Duodenal mucosa (tissue), 2 donors: ENCODE data around the gene ST3GAL5.

Experiments used
- H3K27ac ChIP-seq: one replicate; pipeline ENCODE4 v1.7.0; 2013; ENCODE audit warnings: low read depth, low read length
- H3K27me3 ChIP-seq, 2 donors: one replicate each; pipeline ENCODE4 v1.7.0; 2013; ENCODE audit warnings: low read length in 2 of 2, control low read depth in 1 of 2; ENCODE audit not compliant: insufficient read depth in 2 of 2, control insufficient read depth in 1 of 2
- H3K36me3 ChIP-seq, 2 donors: one replicate each; pipeline ENCODE4 v1.7.0; 2013; ENCODE audit warnings: low read length in 2 of 2, control low read depth in 1 of 2; ENCODE audit not compliant: insufficient read depth in 2 of 2, control insufficient read depth in 1 of 2
- H3K4me1 ChIP-seq, 2 donors: one replicate each; pipeline ENCODE4 v1.7.0; 2013; ENCODE audit warnings: low read length in 2 of 2, control low read depth in 1 of 2; ENCODE audit not compliant: insufficient read depth in 2 of 2, control insufficient read depth in 1 of 2
- H3K4me3 ChIP-seq, 2 donors: one replicate each; pipeline ENCODE4 v1.7.0; 2013; ENCODE audit warnings: low read length in 2 of 2, low read depth in 1 of 2
- H3K9ac ChIP-seq, 2 donors: one replicate each; pipeline ENCODE4 v1.7.0; 2013; ENCODE audit warnings: low read length in 2 of 2, low read depth in 1 of 2
- H3K9me3 ChIP-seq, 2 donors: one replicate each; pipeline ENCODE4 v1.7.0; 2013; ENCODE audit warnings: low read length in 2 of 2, control low read depth in 1 of 2; ENCODE audit not compliant: control insufficient read depth in 1 of 2

ST3GAL5 gene

GRCh38 chr2:85822766-85823165 is 66.0 kb downstream of the ST3GAL5 start:
- Histone ChIP-seq H3K27me3 (peaks cover 0 to 4% of the 10 kb centered on the region in 2 donors), H3K4me3 (no peak overlapping the region), H3K27ac (no peak overlapping the region), H3K9ac (no peak overlapping the region), H3K36me3 (no peaks in the 10 kb centered on the region), H3K9me3 (no peaks in the 10 kb centered on the region), H3K4me1 (peaks cover 3% of the 10 kb centered on the region in 2 donors)

DNA sequence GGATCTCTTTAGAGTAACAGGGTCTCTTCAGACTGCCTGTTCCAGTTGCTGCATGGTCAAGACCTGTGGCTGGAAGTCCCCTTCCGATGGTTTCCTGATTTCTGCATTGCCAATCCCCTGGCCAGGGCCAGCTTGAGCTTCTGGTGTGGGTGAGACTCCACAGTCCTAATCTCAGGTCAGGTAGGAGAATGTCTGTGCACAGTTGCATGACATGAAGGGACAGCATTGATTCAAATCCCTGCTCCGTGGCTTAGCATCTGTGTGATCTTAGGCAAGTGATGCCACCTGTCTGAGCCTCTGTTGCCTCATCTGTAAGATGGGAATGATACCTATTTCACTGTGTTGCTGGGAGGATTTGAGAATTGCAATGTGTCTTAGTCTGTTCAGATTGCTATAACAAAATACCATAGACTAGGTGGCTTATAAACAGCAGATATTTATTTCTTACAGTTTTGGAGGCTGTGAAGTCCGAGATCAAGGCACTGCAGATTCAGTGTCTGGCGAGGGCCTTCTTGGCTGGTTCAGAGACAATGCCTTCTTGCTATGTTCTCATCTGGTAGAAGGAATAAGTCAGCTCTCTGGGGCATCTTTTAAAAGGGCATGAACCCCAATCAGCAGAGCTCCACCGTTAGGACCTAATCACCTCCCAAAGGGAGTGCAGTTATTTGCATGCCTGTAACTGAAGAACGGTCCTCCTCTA is 68.8 kb downstream of the ST3GAL5 start:
- H3K9ac ChIP-seq, result no peak overlapping the region
- H3K27ac ChIP-seq, result no peak overlapping the region
- H3K4me1 ChIP-seq, result no peaks in the 10 kb centered on the region

DNA sequence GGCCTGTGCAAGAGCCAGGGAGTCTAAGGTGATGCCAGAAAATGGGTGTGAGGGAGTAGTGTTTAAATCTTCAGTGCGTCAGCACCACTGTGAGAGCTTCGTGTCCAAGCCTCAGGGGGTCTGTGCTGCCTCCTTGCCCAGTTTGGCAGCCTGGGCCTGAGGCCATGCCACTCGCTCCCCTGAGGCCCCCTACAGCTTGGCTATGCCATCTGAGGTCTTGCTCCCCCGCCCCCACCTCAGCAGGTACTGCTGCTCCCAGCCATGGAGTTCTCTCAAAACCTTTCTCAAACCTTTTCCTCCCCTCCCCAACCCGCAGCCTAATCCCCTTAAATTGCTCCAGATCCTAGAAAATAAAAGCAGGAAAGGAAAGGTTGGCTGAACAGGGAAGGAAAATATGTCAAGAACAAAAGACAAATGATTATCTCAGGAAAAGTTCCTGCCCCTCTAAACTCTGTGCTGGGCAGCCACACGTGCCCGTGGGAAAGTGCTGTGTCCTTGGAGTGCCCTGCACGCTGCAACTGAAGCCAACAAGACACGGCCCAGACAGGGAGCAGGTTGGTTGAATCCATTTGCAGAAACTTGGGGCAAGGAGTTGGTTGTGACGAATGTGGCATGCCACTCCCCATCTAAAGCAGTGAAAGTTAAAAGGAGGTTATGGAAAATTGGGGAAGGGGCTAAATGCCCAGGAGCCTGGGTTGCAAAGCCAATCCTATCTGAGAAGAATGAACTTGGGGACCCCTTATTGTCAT is 73.8 kb downstream of the ST3GAL5 start:
- H3K9ac ChIP-seq, result no peak overlapping the region

More for the DNA sequence above, 68.8 kb downstream of the ST3GAL5 start:
- no peaks in the 10 kb centered on the region for H3K36me3 ChIP-seq
- H3K9me3 ChIP-seq, result no peaks in the 10 kb centered on the region
- H3K27me3 ChIP-seq, result peaks cover 0 to 4% of the 10 kb centered on the region in 2 donors
- no peak overlapping the region for H3K4me3 ChIP-seq

GRCh38 chr2:85813982-85814801 is 74.6 kb downstream of the ST3GAL5 start:
- H3K9ac ChIP-seq, result no peak overlapping the region
- H3K4me1 ChIP-seq, result peaks cover 4 to 5% of the 10 kb centered on the region in 2 donors
- no peaks in the 10 kb centered on the region for H3K36me3 ChIP-seq
- peaks cover 0 to 4% of the 10 kb centered on the region in 2 donors for H3K27me3 ChIP-seq
- no peaks in the 10 kb centered on the region for H3K9me3 ChIP-seq
- H3K27ac ChIP-seq, result no peak overlapping the region
- H3K4me3 ChIP-seq, result no peak overlapping the region

More for the DNA sequence above, 73.8 kb downstream of the ST3GAL5 start:
- Histone ChIP-seq H3K27me3 (peaks cover 4% of the 10 kb centered on the region in 2 donors), H3K4me1 (peaks cover 4 to 5% of the 10 kb centered on the region in 2 donors), H3K4me3 (no peak overlapping the region), H3K9me3 (no peaks in the 10 kb centered on the region), H3K27ac (no peak overlapping the region), H3K36me3 (no peaks in the 10 kb centered on the region)

DNA sequence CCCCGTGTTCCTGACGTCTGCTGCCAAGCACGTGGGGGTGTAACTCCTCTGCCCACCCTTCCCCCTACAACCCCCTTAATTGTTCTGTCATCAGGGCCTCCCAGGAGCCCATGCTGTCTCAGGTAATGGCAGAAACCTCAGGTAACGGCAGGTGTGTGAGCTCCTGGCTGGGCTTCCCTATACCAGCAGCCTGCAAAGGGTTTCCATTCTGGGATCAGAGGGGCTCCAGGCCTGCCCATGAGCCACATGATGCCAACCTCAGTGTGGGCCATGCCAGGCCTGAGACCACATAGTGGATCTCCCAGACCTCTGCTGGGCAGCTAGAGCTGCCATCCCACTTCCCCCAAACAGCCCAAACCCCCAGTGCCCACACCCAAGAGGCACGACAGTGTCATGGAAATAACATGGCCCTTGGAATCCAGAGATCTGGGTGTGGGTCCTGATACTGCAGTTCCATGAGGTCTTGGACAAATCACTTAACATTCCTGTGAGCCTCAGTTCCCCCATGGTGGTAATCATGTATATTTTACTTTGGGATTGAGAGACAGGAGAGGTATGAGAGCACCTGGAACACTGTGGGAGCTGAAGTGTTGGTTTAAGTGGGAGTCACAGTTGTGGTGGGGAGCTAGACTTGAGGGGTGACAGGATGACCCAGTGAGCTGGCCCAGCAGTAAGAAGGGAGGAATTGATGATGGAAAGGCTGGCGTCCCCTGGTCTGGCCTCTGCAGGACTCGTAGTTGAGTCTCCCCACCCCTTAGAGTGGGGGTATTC is 75.4 kb downstream of the ST3GAL5 start:
- H3K27ac ChIP-seq, result no peak overlapping the region
- peaks cover 4 to 5% of the 10 kb centered on the region in 2 donors for H3K4me1 ChIP-seq
- H3K9ac ChIP-seq, result no peak overlapping the region
- H3K9me3 ChIP-seq, result no peaks in the 10 kb centered on the region
- no peak overlapping the region for H3K4me3 ChIP-seq
- H3K27me3 ChIP-seq, result peaks cover 0 to 4% of the 10 kb centered on the region in 2 donors
- H3K36me3 ChIP-seq, result no peaks in the 10 kb centered on the region

GRCh38 chr2:85812094-85812735 is 76.6 kb downstream of the ST3GAL5 start:
- H3K9me3 ChIP-seq, result no peaks in the 10 kb centered on the region
- H3K4me3 ChIP-seq, result no peak overlapping the region
- no peak overlapping the region for H3K9ac ChIP-seq
- H3K4me1 ChIP-seq, result peaks cover 4 to 5% of the 10 kb centered on the region in 2 donors
- H3K36me3 ChIP-seq, result no peaks in the 10 kb centered on the region
- H3K27me3 ChIP-seq, result peaks cover 0 to 4% of the 10 kb centered on the region in 2 donors
- H3K27ac ChIP-seq, result no peak overlapping the region

- Histone ChIP-seq H3K27me3 (peaks cover 0 to 4% of the 10 kb centered on the region in 2 donors), H3K4me3 (no peak overlapping the region), H3K9ac (no peak overlapping the region), H3K4me1 (peaks cover 4 to 5% of the 10 kb centered on the region in 2 donors), H3K36me3 (no peaks in the 10 kb centered on the region), H3K9me3 (no peaks in the 10 kb centered on the region), H3K27ac (no peak overlapping the region)
These were observed 77.4 kb downstream of the ST3GAL5 start for GRCh38 chr2:85811180-85812093.

DNA sequence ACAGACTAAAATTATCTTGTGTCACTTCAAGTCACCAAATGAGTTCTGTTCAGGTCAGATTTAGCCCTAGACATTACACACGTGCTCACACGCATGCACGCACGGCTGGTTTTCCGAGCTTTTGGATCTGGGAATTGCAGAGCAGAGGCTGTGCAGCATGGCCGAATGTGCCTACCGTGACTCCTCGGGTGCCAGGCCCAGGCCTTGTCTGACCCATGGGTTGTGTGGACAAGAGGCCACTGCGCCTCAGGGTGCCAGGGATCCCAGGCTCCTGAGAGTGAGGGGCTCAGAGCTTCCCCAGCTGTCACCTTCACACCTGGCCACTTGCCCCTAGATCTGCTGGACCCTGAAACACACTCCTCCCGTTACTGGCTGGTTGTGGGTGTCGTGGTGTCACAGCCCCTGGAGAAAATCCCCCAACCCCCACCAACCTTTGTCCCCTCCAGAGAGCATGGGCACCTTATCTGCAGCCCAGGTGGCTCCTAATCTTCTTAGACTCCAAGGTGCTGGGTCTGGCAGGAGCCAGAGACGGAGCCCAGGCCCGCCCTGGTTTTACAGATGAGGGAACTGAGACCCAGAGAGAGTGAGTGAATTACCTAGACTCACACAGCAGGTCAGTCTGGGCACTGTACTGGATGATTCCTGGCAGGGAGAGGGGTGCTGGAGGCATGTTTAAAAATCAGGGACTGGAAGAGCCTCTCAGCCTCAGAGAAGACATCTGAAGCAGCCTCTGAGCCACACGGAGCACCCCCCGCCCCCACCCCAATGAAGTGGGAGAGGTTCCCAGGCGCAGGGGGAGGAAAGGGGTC is 78.2 kb downstream of the ST3GAL5 start:
- Histone ChIP-seq H3K4me3 (no peak overlapping the region), H3K27ac (no peak overlapping the region), H3K27me3 (peaks cover 0 to 4% of the 10 kb centered on the region in 2 donors), H3K9ac (no peak overlapping the region), H3K9me3 (no peaks in the 10 kb centered on the region), H3K36me3 (no peaks in the 10 kb centered on the region), H3K4me1 (peaks cover 4 to 5% of the 10 kb centered on the region in 2 donors)
